HEK293 (cell line): ENCODE data around the gene CACYBP.
A peak's percentile ranks its signal among the peaks of the same experiment; 100 is the strongest.

Experiments
- CTCF ChIA-PET: fragments of 350-600 bp; formaldehyde crosslinking; extraction: SDS; loops from one replicate; lab custom pipeline; 2021; ENCODE audit warnings: antibody characterized with exemption; lab: Yijun Ruan, JAX
- POLR2A ChIA-PET: fragments of 300-600 bp; formaldehyde crosslinking; extraction: SDS; loops from one replicate; lab custom pipeline; 2020; ENCODE audit warnings: antibody characterized with exemption, inconsistent platforms; lab: Yijun Ruan, JAX
- H3K27ac ChIP-seq: fragments of 200-500 bp; sonication (Bioruptor generic); 2 replicates; pipeline ENCODE4 v1.5.1; 2014; ENCODE audit warnings: low read depth, low read length, control low read depth, inconsistent platforms; ENCODE audit errors: extremely low read depth
- H3K36me3 ChIP-seq, 2 experiments: fragments of 200-500 bp in 1 of 2; sonication (Bioruptor generic) in 1 of 2; 1 replicate in 1 of 2; 2 replicates in 1 of 2; pipeline ENCODE4 v1.5.1; 2014 to 2017; ENCODE audit warnings: inconsistent platforms in 2 of 2, low read length in 2 of 2; ENCODE audit not compliant: control insufficient read depth in 2 of 2, insufficient read depth in 1 of 2
- H3K4me1 ChIP-seq: fragments of 200-500 bp; sonication (Bioruptor generic); 2 replicates; pipeline ENCODE4 v1.5.1; 2014; ENCODE audit warnings: mild to moderate bottlenecking, low read length, inconsistent platforms; ENCODE audit not compliant: control insufficient read depth, insufficient read depth
- H3K4me3 ChIP-seq: 2 replicates; pipeline ENCODE4 v1.5.1; 2011; ENCODE audit warnings: low read depth, mild to moderate bottlenecking, control low read depth, low read length, moderate library complexity
- H3K9me3 ChIP-seq: fragments of 200-500 bp; sonication (Bioruptor generic); 2 replicates; pipeline ENCODE4 v1.5.1; 2014; ENCODE audit warnings: low read depth, low read length, inconsistent platforms; ENCODE audit not compliant: control insufficient read depth, insufficient read depth
- BCL6B ChIP-seq: fragments of 450-650 bp; formaldehyde crosslinking; IDR thresholded peaks from 2 replicates; pipeline ENCODE4 v1.5.1; 2017; ENCODE audit warnings: missing biosample characterization, missing genetic modification characterization
- HOXA7 ChIP-seq: sonication (generic); formaldehyde crosslinking; IDR thresholded peaks from 2 replicates; pipeline ENCODE4 v1.8.1; 2022; ENCODE audit warnings: missing genetic modification reagents, borderline replicate concordance
- IKZF3 ChIP-seq: fragments of 450-650 bp; IDR thresholded peaks from 2 replicates; pipeline ENCODE4 v1.5.0; 2018; ENCODE audit warnings: missing biosample characterization, mild to moderate bottlenecking, missing genetic modification characterization, moderate library complexity
- PBX3 ChIP-seq: sonication (generic); formaldehyde crosslinking; IDR thresholded peaks from 2 replicates; pipeline ENCODE4 v1.8.1; 2022; ENCODE audit warnings: mild to moderate bottlenecking, moderate library complexity, missing genetic modification reagents
- PRDM1 ChIP-seq: fragments of 450-650 bp; formaldehyde crosslinking; IDR thresholded peaks from 2 replicates; pipeline ENCODE4; 2016; ENCODE audit warnings: missing biosample characterization, missing genetic modification characterization
- REST ChIP-seq: fragments of 450-650 bp; formaldehyde crosslinking; IDR thresholded peaks from 2 replicates; pipeline ENCODE4 v1.5.1; 2016; ENCODE audit warnings: missing biosample characterization, missing genetic modification characterization
- SCRT2 ChIP-seq: fragments of 450-650 bp; formaldehyde crosslinking; IDR thresholded peaks from 2 replicates; pipeline ENCODE4 v1.5.1; 2016; ENCODE audit warnings: missing biosample characterization, missing genetic modification characterization
- ZBTB10 ChIP-seq: fragments of 450-650 bp; formaldehyde crosslinking; IDR thresholded peaks from 2 replicates; pipeline ENCODE4 v1.5.1; 2016; ENCODE audit warnings: missing biosample characterization, missing genetic modification characterization
- ZNF174 ChIP-seq: fragments of 450-650 bp; formaldehyde crosslinking; IDR thresholded peaks from 2 replicates; pipeline ENCODE4 v1.5.0; 2017; ENCODE audit warnings: missing biosample characterization, mild to moderate bottlenecking, missing genetic modification characterization
- ZNF24 ChIP-seq: fragments of 450-650 bp; formaldehyde crosslinking; IDR thresholded peaks from 2 replicates; pipeline ENCODE4 v1.5.1; 2016; ENCODE audit warnings: missing biosample characterization, missing genetic modification characterization
- ZNF274 ChIP-seq, 2 experiments: fragments of 200-500 bp in 1 of 2; fragments of 450-650 bp in 1 of 2; sonication (Bioruptor generic) in 1 of 2; formaldehyde crosslinking in 1 of 2; IDR thresholded peaks; 2 replicates each; pipeline versions ENCODE4 v1.5.1 to v1.6.1; 2014 to 2016; ENCODE audit warnings: borderline replicate concordance in 1 of 2, inconsistent platforms in 1 of 2, low read length in 1 of 2, missing biosample characterization in 1 of 2, missing genetic modification characterization in 1 of 2
- ZNF354C ChIP-seq: fragments of 450-650 bp; formaldehyde crosslinking; IDR thresholded peaks from 2 replicates; pipeline ENCODE4 v1.5.1; 2016; ENCODE audit warnings: missing biosample characterization, missing genetic modification characterization, low read depth, borderline replicate concordance
- ZNF391 ChIP-seq: fragments of 450-650 bp; formaldehyde crosslinking; IDR thresholded peaks from 2 replicates; pipeline ENCODE4 v1.5.1; 2016; ENCODE audit warnings: low read depth, missing biosample characterization, missing genetic modification characterization, borderline replicate concordance
- ZNF423 ChIP-seq: fragments of 450-650 bp; formaldehyde crosslinking; IDR thresholded peaks from 2 replicates; pipeline ENCODE4 v1.5.1; 2016; ENCODE audit warnings: missing biosample characterization, missing genetic modification characterization
- ZNF510 ChIP-seq: fragments of 450-650 bp; formaldehyde crosslinking; IDR thresholded peaks from 2 replicates; pipeline ENCODE4 v1.5.1; 2018; ENCODE audit warnings: mild to moderate bottlenecking, missing genetic modification characterization, missing biosample characterization; ENCODE audit not compliant: insufficient replicate concordance
- ZNF529 ChIP-seq: fragments of 450-650 bp; formaldehyde crosslinking; IDR thresholded peaks from 2 replicates; pipeline ENCODE4 v1.5.1; 2017; ENCODE audit warnings: missing genetic modification characterization, missing biosample characterization; ENCODE audit not compliant: insufficient replicate concordance
- ZNF560 ChIP-seq: fragments of 450-650 bp; formaldehyde crosslinking; IDR thresholded peaks from 2 replicates; pipeline ENCODE4 v1.5.1; 2017; ENCODE audit warnings: missing biosample characterization, missing genetic modification characterization, borderline replicate concordance
- ZNF600 ChIP-seq: fragments of 450-650 bp; formaldehyde crosslinking; IDR thresholded peaks from 2 replicates; pipeline ENCODE4 v1.5.1; 2016; ENCODE audit warnings: missing biosample characterization, missing genetic modification characterization
- ZNF768 ChIP-seq: fragments of 450-650 bp; formaldehyde crosslinking; IDR thresholded peaks from 2 replicates; pipeline ENCODE4 v1.5.1; 2018; ENCODE audit warnings: missing biosample characterization, mild to moderate bottlenecking, missing genetic modification characterization
- ZNF792 ChIP-seq: fragments of 450-650 bp; formaldehyde crosslinking; IDR thresholded peaks from 2 replicates; pipeline ENCODE4 v1.5.1; 2016; ENCODE audit warnings: missing biosample characterization, missing genetic modification characterization
- ZSCAN16 ChIP-seq: fragments of 450-650 bp; formaldehyde crosslinking; IDR thresholded peaks from 2 replicates; pipeline ENCODE4 v1.5.1; 2016; ENCODE audit warnings: missing biosample characterization, missing genetic modification characterization
- ZSCAN4 ChIP-seq: fragments of 450-650 bp; formaldehyde crosslinking; IDR thresholded peaks from 2 replicates; pipeline ENCODE4 v1.5.1; 2017; ENCODE audit warnings: missing biosample characterization, missing genetic modification characterization

Gene CACYBP

GRCh38 chr1:174956976-174957375 lies 42.8 kb upstream of the CACYBP start:
- H3K36me3 ChIP-seq, result no peaks in the 10 kb centered on the region
- ChIA-PET CTCF (interaction anchor here (0.7 kb wide), 1 partner anchor 401 kb away, joined by 3 read pairs; no protein-coding TSS in a partner anchor), POLR2A (no interaction called here)
- no peak for TF ChIP-seq ZNF274 (IDR thresholded peaks at IDR 0.05; ENCODE audit: low read length)
- TF ChIP-seq ZNF274 (tag by site-specific recombination; IDR thresholded peaks at IDR 0.05; ENCODE audit: borderline replicate concordance), result no peak
- no peak for TF ChIP-seq SCRT2 (tag by site-specific recombination)
- no peak for TF ChIP-seq BCL6B (tag by site-specific recombination)
- TF ChIP-seq ZNF391 (tag by site-specific recombination), result no peak
- TF ChIP-seq ZNF529 (tag by site-specific recombination), result no peak
- no peak for TF ChIP-seq ZBTB10 (tag by site-specific recombination)
- no peak for TF ChIP-seq ZNF600 (tag by site-specific recombination)
- no peak for TF ChIP-seq ZNF174 (tag by site-specific recombination)
- no peak for TF ChIP-seq IKZF3
- TF ChIP-seq REST (tag by site-specific recombination), result no peak
- no peak for TF ChIP-seq ZNF560 (tag by site-specific recombination)
- H3K4me3 ChIP-seq, result no peak overlapping the region
- peaks cover 12% of the 10 kb centered on the region; the same call in 1 of the 2 replicates for H3K4me1 ChIP-seq
- no peak overlapping the region for H3K27ac ChIP-seq
- H3K9me3 ChIP-seq, result no peaks in the 10 kb centered on the region

- Histone ChIP-seq H3K4me3 (no peak overlapping the region), H3K36me3 (no peaks in the 10 kb centered on the region), H3K27ac (no peak overlapping the region), H3K9me3 (no peaks in the 10 kb centered on the region), H3K4me1 (peaks cover 12% of the 10 kb centered on the region; the same call in 1 of the 2 replicates)
- ChIA-PET POLR2A (no interaction called here), CTCF (interaction anchor here (0.7 kb wide), 1 partner anchor 402 kb away, joined by 3 read pairs; no protein-coding TSS in a partner anchor)
- TF ChIP-seq PRDM1 (tag by site-specific recombination) (peak; percentile 61), ZSCAN16 (tag by site-specific recombination) (no peak)
Observed at GRCh38 chr1:174957829-174958228, 41.9 kb upstream of the CACYBP start.

GRCh38 chr1:174958396-174958795 lies 41.4 kb upstream of the CACYBP start:
- H3K4me3 ChIP-seq, result no peak overlapping the region
- ChIA-PET CTCF (no interaction called here), POLR2A (no interaction called here)
- no peak overlapping the region for H3K27ac ChIP-seq
- H3K36me3 ChIP-seq, result no peaks in the 10 kb centered on the region
- no peaks in the 10 kb centered on the region for H3K9me3 ChIP-seq
- peaks cover 13% of the 10 kb centered on the region for H3K4me1 ChIP-seq
- no peak for TF ChIP-seq ZSCAN4 (tag by site-specific recombination)
- no peak for TF ChIP-seq HOXA7
- TF ChIP-seq ZNF792 (tag by site-specific recombination), result no peak
- TF ChIP-seq ZNF24 (tag by site-specific recombination), result no peak
- TF ChIP-seq ZNF354C (tag by site-specific recombination), result no peak
- no peak for TF ChIP-seq ZNF423 (tag by site-specific recombination)
- no peak for TF ChIP-seq PBX3 (CRISPR knock-in tag)
- TF ChIP-seq ZNF768 (tag by site-specific recombination), result no peak
- no peak for TF ChIP-seq ZNF510 (tag by site-specific recombination)
